ENCODE measurements around the gene EPHA6. TPM values are rescaled to one million over a fixed set of nuclear protein-coding genes. Genes with fewer than 3 reads are reported as not detected.

The EPHA6 gene
- total and polyA plus RNA-seq, 2 donors (not counting 1 experiment from before 2014, with no cell fraction given) = not detected

- CTCF ChIA-PET = no interaction called here
- H3K4me3 Mint-ChIP-seq = no peak overlapping the region
- no peak overlapping the region for H2AFZ ChIP-seq (ENCODE audit: insufficient read depth, low read depth, low read length, poor library complexity, severe bottlenecking)
- no peak overlapping the region for H3K27ac Mint-ChIP-seq
- no peak overlapping the region for H3K4me2 ChIP-seq (replicated peaks; ENCODE audit: low read depth, low read length, poor library complexity, severe bottlenecking)
- no peaks in the 10 kb centered on the region for H3K79me2 ChIP-seq (ENCODE audit: control insufficient read depth, insufficient read depth, low read length)
- H3K4me3 ChIP-seq (ENCODE audit: control extremely low read depth in 1 of 5, extremely low read depth in 1 of 5, insufficient read depth in 1 of 5, low read depth in 2 of 5, low read length in 4 of 5) = no peak overlapping the region
- peaks cover 0 to 31% (median 6%) of the 10 kb centered on the region in 3 donors for H3K9me3 ChIP-seq (ENCODE audit: control extremely low read depth in 1 of 3, control insufficient read depth in 2 of 3, insufficient read depth in 1 of 3, low read length in 2 of 3)
- intact Hi-C loops (cut with micrococcal nuclease) = no loop called here
- ATAC-seq (ENCODE audit: low read depth) (no peak), DNase-seq (no peak)
- H3K9me3 Mint-ChIP-seq (ENCODE audit: insufficient read depth) = peaks cover 13% of the 10 kb centered on the region
- H3K4me1 Mint-ChIP-seq = no peaks in the 10 kb centered on the region
- no peak for TF ChIP-seq CTCF (IDR thresholded peaks at IDR 0.05)
- no peak for TF ChIP-seq EZH2 (IDR thresholded peaks at IDR 0.05; ENCODE audit: borderline replicate concordance, insufficient read depth, low read depth, low read length, poor library complexity, severe bottlenecking)
- no peak overlapping the region for H3K9ac ChIP-seq (ENCODE audit: low read length)
- no peaks in the 10 kb centered on the region for H3K27me3 ChIP-seq (replicated peaks in 1 of 4; ENCODE audit: control extremely low read depth in 1 of 4, control insufficient read depth in 3 of 4, insufficient read depth in 4 of 4, low read length in 3 of 4)
- no peaks in the 10 kb centered on the region for H3K4me1 ChIP-seq (ENCODE audit: control insufficient read depth in 2 of 2, insufficient read depth in 2 of 2, low read length in 2 of 2)
- WGBS (ENCODE audit: insufficient coverage) = 89% methylated on average over 10 of the region's 13 CpGs
- no peaks in the 10 kb centered on the region for H3K36me3 ChIP-seq (replicated peaks in 1 of 2; ENCODE audit: control extremely low read depth in 1 of 2, control insufficient read depth in 1 of 2, extremely low read depth in 1 of 2, insufficient read depth in 2 of 2, low read length in 1 of 2)
- no peak overlapping the region for H3K27ac ChIP-seq (ENCODE audit: low read length in 2 of 2)
- POLR2A ChIA-PET = no interaction called here
- H4K20me1 ChIP-seq (ENCODE audit: control insufficient read depth, insufficient read depth, low read length, poor library complexity, severe bottlenecking) = no peaks in the 10 kb centered on the region
- H3K27me3 Mint-ChIP-seq = no peaks in the 10 kb centered on the region
Observed at GRCh38 chr3:97291901-97292300, 477.5 kb downstream of the EPHA6 start.

- peaks cover 0 to 31% (median 6%) of the 10 kb centered on the region in 3 donors for H3K9me3 ChIP-seq (ENCODE audit: control extremely low read depth in 1 of 3, control insufficient read depth in 2 of 3, insufficient read depth in 1 of 3, low read length in 2 of 3)
- no peaks in the 10 kb centered on the region for H3K79me2 ChIP-seq (ENCODE audit: control insufficient read depth, insufficient read depth, low read length)
- Mint-ChIP-seq H3K27ac (no peak overlapping the region), H3K4me3 (no peak overlapping the region), H3K9me3 (ENCODE audit: insufficient read depth) (peaks cover 13% of the 10 kb centered on the region), H3K4me1 (no peaks in the 10 kb centered on the region), H3K27me3 (no peaks in the 10 kb centered on the region)
- intact Hi-C loops (cut with micrococcal nuclease) = no loop called here
- no peak overlapping the region for H3K27ac ChIP-seq (ENCODE audit: low read length in 2 of 2)
- CTCF ChIA-PET = no interaction called here
- 76% methylated on average over 5 of the region's 5 CpGs for WGBS (ENCODE audit: insufficient coverage)
- H2AFZ ChIP-seq (ENCODE audit: insufficient read depth, low read depth, low read length, poor library complexity, severe bottlenecking) = no peak overlapping the region
- no peaks in the 10 kb centered on the region for H3K27me3 ChIP-seq (replicated peaks in 1 of 4; ENCODE audit: control extremely low read depth in 1 of 4, control insufficient read depth in 3 of 4, insufficient read depth in 4 of 4, low read length in 3 of 4)
- H4K20me1 ChIP-seq (ENCODE audit: control insufficient read depth, insufficient read depth, low read length, poor library complexity, severe bottlenecking) = no peaks in the 10 kb centered on the region
- no peaks in the 10 kb centered on the region for H3K4me1 ChIP-seq (ENCODE audit: control insufficient read depth in 2 of 2, insufficient read depth in 2 of 2, low read length in 2 of 2)
- H3K9ac ChIP-seq (ENCODE audit: low read length) = no peak overlapping the region
- no peak overlapping the region for H3K4me2 ChIP-seq (replicated peaks; ENCODE audit: low read depth, low read length, poor library complexity, severe bottlenecking)
- no peak for ATAC-seq (ENCODE audit: low read depth)
- no peak for TF ChIP-seq CTCF (IDR thresholded peaks at IDR 0.05)
- no peak for TF ChIP-seq EZH2 (IDR thresholded peaks at IDR 0.05; ENCODE audit: borderline replicate concordance, insufficient read depth, low read depth, low read length, poor library complexity, severe bottlenecking)
- POLR2A ChIA-PET = no interaction called here
- no peak for DNase-seq
- no peak overlapping the region for H3K4me3 ChIP-seq (ENCODE audit: control extremely low read depth in 1 of 5, extremely low read depth in 1 of 5, insufficient read depth in 1 of 5, low read depth in 2 of 5, low read length in 4 of 5)
- no peaks in the 10 kb centered on the region for H3K36me3 ChIP-seq (replicated peaks in 1 of 2; ENCODE audit: control extremely low read depth in 1 of 2, control insufficient read depth in 1 of 2, extremely low read depth in 1 of 2, insufficient read depth in 2 of 2, low read length in 1 of 2)
Observed at GRCh38 chr3:97293596-97294131, 479.3 kb downstream of the EPHA6 start.

Data from B cell (primary cell).